Smooth muscle cell (in vitro differentiated cells): ENCODE results near the gene INTS14. TPM values are rescaled to one million over a fixed set of nuclear protein-coding genes. Genes with fewer than 3 reads are reported as not detected.

Experiments
- DNase-seq: peaks from one replicate; lab custom pipeline; 2025; ENCODE audit not compliant: unreplicated experiment; lab: John Stamatoyannopoulos, UW
- H2AFZ ChIP-seq: fragments of 200-600 bp; sonication (generic); 2 replicates; pipeline ENCODE4 v1.6.0; 2016; ENCODE audit warnings: antibody characterized with exemption, low read depth, mild to moderate bottlenecking
- H3F3A ChIP-seq: fragments of 200-600 bp; sonication (generic); 2 replicates; pipeline ENCODE4 v1.6.0; 2017; ENCODE audit warnings: antibody characterized with exemption, low read depth
- H3K27ac ChIP-seq: fragments of 200-600 bp; sonication (generic); 2 replicates; pipeline ENCODE4 v1.5.1; 2016; ENCODE audit warnings: low read depth, mild to moderate bottlenecking
- H3K27me3 ChIP-seq: fragments of 200-600 bp; sonication (generic); 2 replicates; pipeline ENCODE4 v1.6.1; 2016; ENCODE audit warnings: low read depth, mild to moderate bottlenecking
- H3K36me3 ChIP-seq: fragments of 200-600 bp; sonication (generic); 2 replicates; pipeline ENCODE4 v1.5.1; 2016; ENCODE audit warnings: low read depth
- H3K4me1 ChIP-seq: fragments of 200-600 bp; sonication (generic); 2 replicates; pipeline ENCODE4 v1.5.1; 2016; ENCODE audit warnings: low read depth
- H3K4me2 ChIP-seq: fragments of 200-600 bp; sonication (generic); 2 replicates; pipeline ENCODE4 v1.6.0; 2016; ENCODE audit warnings: mild to moderate bottlenecking
- H3K4me3 ChIP-seq: fragments of 200-600 bp; sonication (generic); 2 replicates; pipeline ENCODE4 v1.5.1; 2016; ENCODE audit warnings: mild to moderate bottlenecking
- H3K79me2 ChIP-seq: fragments of 200-600 bp; sonication (generic); 2 replicates; pipeline ENCODE4 v1.6.0; 2016; ENCODE audit warnings: low read depth, mild to moderate bottlenecking
- H3K9ac ChIP-seq: fragments of 200-600 bp; sonication (generic); 2 replicates; pipeline ENCODE4 v1.6.0; 2016; ENCODE audit warnings: low read depth
- H3K9me3 ChIP-seq: fragments of 200-600 bp; sonication (generic); replicated peaks from 2 replicates; pipeline ENCODE4 v1.5.1; 2016; ENCODE audit warnings: low read depth
- H4K20me1 ChIP-seq: fragments of 200-600 bp; sonication (generic); 2 replicates; pipeline ENCODE4 v1.6.0; 2016; ENCODE audit warnings: low read depth
- CTCF ChIP-seq: fragments of 200-600 bp; sonication (generic); IDR thresholded peaks from 2 replicates; pipeline ENCODE4 v1.5.1; 2017; ENCODE audit warnings: borderline replicate concordance, mild to moderate bottlenecking, antibody characterized with exemption; ENCODE audit not compliant: insufficient read depth, poor library complexity, severe bottlenecking
- WGBS: methylation state at CpG from one replicate; pipeline ENCODE4 v1.1.7; 2016; ENCODE audit warnings: low lambda C conversion rate; 5-methylcytosine and 5-hydroxymethylcytosine counted together
- polyA plus RNA-seq: library from polyadenylated mRNA; unstranded; fragments of >200 nt; fragmentation: Nextera tagmentation; extraction: Ambion mirVana; gene quantifications from 2 replicates; pipeline ENCODE4 v1.2.1, GENCODE V29; 2016
- total RNA-seq: library from RNA; depleted of rRNA; stranded (reverse); fragments of >200 nt; gene quantifications from 2 replicates; pipeline ENCODE4 v1.2.3, GENCODE V29; 2014

The INTS14 gene
- total and polyA plus RNA-seq, 2 experiments from 2014 or later: 18.3 to 22.5 TPM

GRCh38 chr15:65641768-65642475 is 31.0 kb upstream of the INTS14 start:
- WGBS: 95% methylated on average over 6 of the region's 6 CpGs
- H3K9ac ChIP-seq: no peak overlapping the region
- TF ChIP-seq CTCF: no peak

GRCh38 chr15:65639509-65639908 is 28.6 kb upstream of the INTS14 start:
- Histone ChIP-seq H3K4me2 (no peak overlapping the region), H3F3A (no peaks in the 10 kb centered on the region), H3K4me3 (no peak overlapping the region), H4K20me1 (no peaks in the 10 kb centered on the region), H3K36me3 (no peaks in the 10 kb centered on the region), H3K9ac (no peak overlapping the region), H2AFZ (no peak overlapping the region), H3K9me3 (no peaks in the 10 kb centered on the region), H3K27me3 (no peaks in the 10 kb centered on the region), H3K4me1 (no peaks in the 10 kb centered on the region), H3K79me2 (no peaks in the 10 kb centered on the region), H3K27ac (no peak overlapping the region)
- no peak for DNase-seq
- WGBS: 94% methylated on average over 6 of the region's 6 CpGs
- TF ChIP-seq CTCF: no peak

More at GRCh38 chr15:65641768-65642475, 31.0 kb upstream of the INTS14 start:
- Histone ChIP-seq H3K4me3 (no peak overlapping the region), H2AFZ (no peak overlapping the region), H3K36me3 (no peaks in the 10 kb centered on the region), H3F3A (no peaks in the 10 kb centered on the region), H4K20me1 (no peaks in the 10 kb centered on the region), H3K9me3 (no peaks in the 10 kb centered on the region), H3K27ac (no peak overlapping the region), H3K4me1 (no peaks in the 10 kb centered on the region), H3K79me2 (no peaks in the 10 kb centered on the region), H3K27me3 (no peaks in the 10 kb centered on the region), H3K4me2 (no peak overlapping the region)
- DNase-seq: no peak

- WGBS: 35% methylated on average over 3 of the region's 3 CpGs
- H4K20me1 ChIP-seq: no peaks in the 10 kb centered on the region
- H3K27ac ChIP-seq: no peak overlapping the region
- no peak overlapping the region for H2AFZ ChIP-seq
- H3K4me1 ChIP-seq: no peaks in the 10 kb centered on the region
- no peaks in the 10 kb centered on the region for H3K9me3 ChIP-seq
- peak; percentile 78 for TF ChIP-seq CTCF
- no peaks in the 10 kb centered on the region for H3K36me3 ChIP-seq
- DNase-seq: no peak
- H3K4me2 ChIP-seq: no peak overlapping the region
- H3F3A ChIP-seq: no peaks in the 10 kb centered on the region
- no peaks in the 10 kb centered on the region for H3K27me3 ChIP-seq
- H3K4me3 ChIP-seq: no peak overlapping the region
- H3K79me2 ChIP-seq: no peaks in the 10 kb centered on the region
- no peak overlapping the region for H3K9ac ChIP-seq
Measured at GRCh38 chr15:65638681-65639089, 27.8 kb upstream of the INTS14 start.

- Histone ChIP-seq H3K9ac (no peak overlapping the region), H3F3A (no peaks in the 10 kb centered on the region), H2AFZ (no peak overlapping the region), H3K36me3 (no peaks in the 10 kb centered on the region), H3K27ac (no peak overlapping the region), H3K9me3 (no peaks in the 10 kb centered on the region), H3K27me3 (no peaks in the 10 kb centered on the region), H4K20me1 (no peaks in the 10 kb centered on the region), H3K4me3 (no peak overlapping the region), H3K4me2 (no peak overlapping the region), H3K4me1 (no peaks in the 10 kb centered on the region), H3K79me2 (no peaks in the 10 kb centered on the region)
- no peak for TF ChIP-seq CTCF
- no peak for DNase-seq
- 90% methylated on average over 5 of the region's 5 CpGs for WGBS
Measured at GRCh38 chr15:65638109-65638508, 27.2 kb upstream of the INTS14 start.
